ENCODE results near the gene RPUSD2. TPM values are rescaled to one million over a fixed set of nuclear protein-coding genes. Genes with fewer than 3 reads are reported as not detected.
"Not testable (repeated sequence)": the region's sequence is repeated elsewhere in the genome, so short reads cannot be mapped to it uniquely, and the experiment has no call there.

Gene RPUSD2
- total RNA-seq, 4 donors from 2014 or later, result 7.3 to 14.3 (median 12.2) TPM

DNA sequence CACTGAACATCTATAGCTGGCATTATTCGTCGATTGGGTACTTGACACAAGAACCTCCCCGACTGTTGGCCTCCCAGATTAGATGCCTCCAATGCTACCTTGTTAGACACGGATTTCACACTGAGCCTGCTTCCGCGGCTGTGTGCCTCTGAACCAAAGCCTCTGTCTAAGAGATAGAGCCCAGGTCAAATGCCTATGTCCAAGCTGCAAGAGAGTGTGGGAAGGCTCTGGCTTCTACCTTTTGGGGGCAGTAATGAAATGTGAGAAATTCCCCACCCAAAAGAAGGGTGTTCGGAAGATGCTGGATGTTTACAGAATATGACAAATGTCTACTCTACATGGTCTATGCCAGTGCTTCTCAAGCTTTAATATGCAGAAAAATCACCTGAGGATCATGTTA lies 2.0 kb upstream of the RPUSD2 start:
- no peak for TF ChIP-seq POLR2A (IDR thresholded peaks at IDR 0.05)
- TF ChIP-seq, protein P1, sequence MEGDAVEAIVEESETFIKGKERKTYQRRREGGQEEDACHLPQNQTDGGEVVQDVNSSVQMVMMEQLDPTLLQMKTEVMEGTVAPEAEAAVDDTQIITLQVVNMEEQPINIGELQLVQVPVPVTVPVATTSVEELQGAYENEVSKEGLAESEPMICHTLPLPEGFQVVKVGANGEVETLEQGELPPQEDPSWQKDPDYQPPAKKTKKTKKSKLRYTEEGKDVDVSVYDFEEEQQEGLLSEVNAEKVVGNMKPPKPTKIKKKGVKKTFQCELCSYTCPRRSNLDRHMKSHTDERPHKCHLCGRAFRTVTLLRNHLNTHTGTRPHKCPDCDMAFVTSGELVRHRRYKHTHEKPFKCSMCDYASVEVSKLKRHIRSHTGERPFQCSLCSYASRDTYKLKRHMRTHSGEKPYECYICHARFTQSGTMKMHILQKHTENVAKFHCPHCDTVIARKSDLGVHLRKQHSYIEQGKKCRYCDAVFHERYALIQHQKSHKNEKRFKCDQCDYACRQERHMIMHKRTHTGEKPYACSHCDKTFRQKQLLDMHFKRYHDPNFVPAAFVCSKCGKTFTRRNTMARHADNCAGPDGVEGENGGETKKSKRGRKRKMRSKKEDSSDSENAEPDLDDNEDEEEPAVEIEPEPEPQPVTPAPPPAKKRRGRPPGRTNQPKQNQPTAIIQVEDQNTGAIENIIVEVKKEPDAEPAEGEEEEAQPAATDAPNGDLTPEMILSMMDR (IDR thresholded peaks at IDR 0.05), result no peak
- DNase-seq (ENCODE audit: low spot score in 2 of 2), result no peak
- intact Hi-C loops (cut with DNase I; ENCODE audit: low total_unique reads), result no loop called here
- H3K4me3 ChIP-seq (ENCODE audit: low read depth, poor library complexity, severe bottlenecking), result no peak overlapping the region
- WGBS, 2 donors, result 48 to 52% methylated on average over 7 of the region's 7 CpGs

DNA sequence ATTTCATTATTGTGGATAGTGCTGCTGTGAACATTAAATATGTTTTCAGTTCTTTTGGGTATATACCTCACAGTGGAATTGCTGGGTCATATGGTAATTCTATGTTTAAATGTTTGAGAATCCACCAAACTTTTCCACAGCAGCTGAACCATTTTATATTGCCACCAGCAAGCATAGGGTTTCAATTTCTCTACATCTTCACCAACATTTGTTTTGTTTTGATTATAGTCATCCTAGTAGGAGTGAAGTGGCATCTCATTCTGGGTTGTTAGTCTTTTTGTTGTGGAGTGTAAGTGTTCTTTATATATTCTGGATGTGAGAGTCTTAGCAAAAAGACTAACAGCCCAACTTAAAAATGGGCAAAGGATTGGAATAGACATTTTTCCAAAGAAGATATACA lies 6.0 kb downstream of the RPUSD2 start:
- intact Hi-C loops (cut with DNase I; ENCODE audit: low total_unique reads), result no loop called here
- H3K4me3 ChIP-seq (ENCODE audit: low read depth, poor library complexity, severe bottlenecking), result no peak overlapping the region
- TF ChIP-seq, protein P1 (IDR thresholded peaks at IDR 0.05), result no peak
- TF ChIP-seq POLR2A (IDR thresholded peaks at IDR 0.05), result no peak
- DNase-seq (ENCODE audit: low spot score in 2 of 2), result no peak

DNA sequence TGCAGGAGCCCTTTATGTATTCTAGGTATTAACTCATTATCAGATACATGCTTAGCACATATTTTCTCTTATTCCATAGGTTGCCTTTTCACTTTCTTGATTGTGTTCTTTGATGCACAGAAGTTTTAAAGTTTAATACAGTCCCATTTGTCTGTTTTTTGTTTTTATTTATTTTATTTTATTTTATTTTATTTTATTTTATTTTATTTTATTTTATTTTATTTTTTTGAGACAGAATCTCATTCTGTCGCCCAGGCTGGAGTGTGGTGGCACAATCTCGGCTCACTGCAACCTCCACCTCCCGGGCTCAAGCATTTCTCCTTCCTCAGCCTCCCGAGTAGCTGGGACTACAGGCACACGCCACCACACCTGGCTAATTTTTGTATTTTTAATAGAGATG lies 7.8 kb downstream of the RPUSD2 start:
- WGBS, 2 donors, result 95% methylated on average over 5 of the region's 5 CpGs
- H3K4me3 ChIP-seq (ENCODE audit: low read depth, poor library complexity, severe bottlenecking); intact Hi-C loops (cut with DNase I; ENCODE audit: low total_unique reads); DNase-seq (ENCODE audit: low spot score in 2 of 2): not testable (repeated sequence)

DNA sequence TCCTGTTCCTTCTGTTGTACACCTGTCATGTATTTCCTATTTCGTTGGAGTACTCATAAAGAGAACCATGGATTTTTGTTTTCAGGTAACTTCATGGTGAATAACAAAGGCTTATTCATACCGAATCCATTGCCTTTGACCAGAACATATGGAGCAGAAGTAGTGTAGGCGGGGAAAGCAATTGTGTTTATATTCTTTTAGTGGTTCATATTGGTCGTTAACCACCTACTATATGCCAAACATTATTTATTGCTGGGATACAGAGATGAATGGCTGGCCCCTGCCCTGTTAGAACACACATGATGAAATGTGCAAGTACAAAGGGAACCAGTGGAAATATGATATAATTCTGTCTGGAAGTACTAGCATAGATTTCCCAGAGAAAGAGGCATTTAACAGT lies 9.8 kb downstream of the RPUSD2 start:
- no peak overlapping the region for H3K4me3 ChIP-seq (ENCODE audit: low read depth, poor library complexity, severe bottlenecking)
- 64 to 69% methylated on average over 4 of the region's 4 CpGs for WGBS, 2 donors
- no peak for DNase-seq (ENCODE audit: low spot score in 2 of 2)
- no peak for TF ChIP-seq POLR2A (IDR thresholded peaks at IDR 0.05)
- TF ChIP-seq, protein P1 (IDR thresholded peaks at IDR 0.05), result no peak
- intact Hi-C loops (cut with DNase I; ENCODE audit: low total_unique reads), result no loop called here

DNA sequence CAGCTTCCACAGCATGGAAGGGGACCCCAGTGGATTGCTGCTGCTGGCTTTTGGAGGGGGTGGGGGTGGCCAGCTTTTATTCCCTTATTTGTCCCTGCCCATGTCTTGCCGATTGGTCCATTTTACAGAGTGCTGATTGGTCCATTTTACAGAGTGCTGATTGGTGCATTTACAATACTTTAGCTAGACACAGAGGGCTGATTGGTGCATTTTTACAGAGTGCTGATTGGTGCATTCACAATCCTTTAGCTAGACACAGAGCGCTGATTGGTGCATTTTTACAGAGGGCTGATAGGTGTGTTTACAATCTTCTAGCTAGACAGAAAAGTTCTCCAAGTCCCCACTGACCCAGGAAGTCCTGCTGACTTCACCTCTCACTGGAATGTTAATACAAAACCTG lies 12.7 kb downstream of the RPUSD2 start:
- DNase-seq (ENCODE audit: low spot score in 2 of 2); H3K4me3 ChIP-seq (ENCODE audit: low read depth, poor library complexity, severe bottlenecking); intact Hi-C loops (cut with DNase I; ENCODE audit: low total_unique reads): not testable (repeated sequence)
- WGBS, 2 donors, result 79 to 89% methylated on average over 2 of the region's 2 CpGs

DNA sequence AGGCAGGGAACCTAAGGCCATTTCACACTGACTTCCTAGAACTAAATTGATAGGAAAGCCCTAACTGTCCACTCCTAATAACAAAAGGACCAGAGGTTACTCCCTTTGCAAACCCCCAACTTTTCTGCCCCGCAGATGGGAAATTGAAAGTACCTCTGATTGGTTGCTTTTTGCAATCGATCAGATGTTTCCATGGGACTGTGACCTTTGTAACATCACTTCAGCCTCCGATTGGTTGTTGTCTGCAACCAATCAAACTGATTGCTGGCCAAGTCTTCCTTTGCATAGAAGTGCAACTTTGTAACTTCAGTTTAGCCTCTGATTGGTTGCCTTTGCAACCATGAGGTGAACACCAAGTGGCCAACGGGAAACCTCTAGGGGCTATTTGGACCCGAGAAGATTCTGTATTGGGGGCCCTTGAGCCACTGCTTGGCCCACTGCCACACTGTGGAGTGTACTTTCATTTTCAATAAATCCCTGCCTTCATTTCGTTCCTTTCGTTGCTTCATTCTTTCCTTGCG lies 13.7 kb downstream of the RPUSD2 start:
- 58 to 80% methylated on average over 8 of the region's 8 CpGs for WGBS, 2 donors
- intact Hi-C loops (cut with DNase I; ENCODE audit: low total_unique reads), result no loop called here
- TF ChIP-seq, protein P1 (IDR thresholded peaks at IDR 0.05), result no peak
- no peak for TF ChIP-seq POLR2A (IDR thresholded peaks at IDR 0.05)

DNA sequence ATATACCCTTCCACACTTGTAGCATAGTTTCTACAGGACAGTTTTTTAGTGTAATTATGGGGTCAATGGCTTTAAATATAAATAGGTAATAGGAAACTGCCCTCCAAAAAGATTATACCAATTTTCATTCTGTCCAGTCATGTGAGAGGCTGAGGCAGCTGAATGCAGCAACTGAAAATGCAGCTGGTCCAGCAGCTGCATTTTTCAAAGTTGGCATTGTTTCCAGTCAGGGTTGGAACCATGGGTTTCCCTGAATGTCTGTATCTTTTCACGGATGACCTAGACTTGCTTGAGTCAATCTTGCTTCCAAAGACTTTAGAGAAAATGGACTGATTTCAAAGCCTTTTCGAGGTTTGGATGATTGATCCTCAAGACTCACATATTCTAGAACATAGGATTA lies 15.1 kb downstream of the RPUSD2 start:
- DNase-seq (ENCODE audit: low spot score in 2 of 2), result no peak
- no peak overlapping the region for H3K4me3 ChIP-seq (ENCODE audit: low read depth, poor library complexity, severe bottlenecking)
- WGBS, 2 donors, result 43 to 45% methylated on average over 2 of the region's 2 CpGs
- TF ChIP-seq, protein P1 (IDR thresholded peaks at IDR 0.05), result no peak
- no peak for TF ChIP-seq POLR2A (IDR thresholded peaks at IDR 0.05)
- intact Hi-C loops (cut with DNase I; ENCODE audit: low total_unique reads), result no loop called here

More for the DNA sequence above, 13.7 kb downstream of the RPUSD2 start:
- DNase-seq (ENCODE audit: low spot score in 2 of 2), result no peak
- no peak overlapping the region for H3K4me3 ChIP-seq (ENCODE audit: low read depth, poor library complexity, severe bottlenecking)
